HG02981 (cell line): ENCODE results near the gene RGS10.
A peak's percentile ranks its signal among the peaks of the same experiment; 100 is the strongest.
"Not testable (repeated sequence)": the region's sequence is repeated elsewhere in the genome, so short reads cannot be mapped to it uniquely, and the experiment has no call there.

Experiments
- ATAC-seq: cut with Tn5 transposase; IDR thresholded peaks from one replicate; pipeline ENCODE4 v1.9.1; 2021; ENCODE audit warnings: mild to moderate bottlenecking, moderate library complexity; ENCODE audit not compliant: unreplicated experiment

RGS10 gene

GRCh38 chr10:119473771-119474170 is 68.7 kb downstream of the RGS10 start:
- ATAC-seq = no peak

DNA sequence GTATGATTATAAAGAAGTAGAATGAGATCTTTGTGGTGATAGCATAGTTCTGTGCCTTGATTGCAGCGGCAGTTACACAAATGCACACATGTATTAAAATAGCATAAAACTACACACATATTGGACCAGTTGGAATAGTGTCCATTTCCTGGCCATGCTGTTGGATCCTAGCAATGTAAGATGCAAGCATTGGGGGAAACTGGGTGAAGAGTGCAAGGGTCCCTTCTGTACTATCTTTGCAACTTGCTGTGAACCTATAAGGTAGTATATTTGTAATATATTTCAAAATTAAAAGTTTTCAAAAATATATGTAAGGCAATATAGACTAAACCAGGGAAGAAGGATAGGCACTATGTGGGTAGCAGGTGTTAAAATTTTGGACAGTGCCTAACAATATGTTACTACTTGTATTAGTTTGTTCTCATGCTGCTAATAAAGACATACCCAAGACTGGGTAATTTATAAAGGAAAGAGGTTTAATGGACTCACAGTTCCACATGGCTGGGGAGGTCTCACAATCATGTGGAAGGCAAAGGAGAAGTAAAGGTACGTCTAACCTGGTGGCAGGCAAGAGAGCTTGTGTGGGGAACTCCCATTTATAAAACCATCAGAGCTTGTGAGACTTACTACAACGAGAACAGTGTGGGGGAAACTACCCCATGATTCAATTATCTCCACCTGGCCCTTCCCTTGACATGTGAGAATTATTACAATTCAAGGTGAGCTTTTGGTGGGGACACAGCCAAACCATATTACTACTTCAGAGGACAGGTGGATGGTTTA is 71.4 kb downstream of the RGS10 start:
- ATAC-seq = no peak

DNA sequence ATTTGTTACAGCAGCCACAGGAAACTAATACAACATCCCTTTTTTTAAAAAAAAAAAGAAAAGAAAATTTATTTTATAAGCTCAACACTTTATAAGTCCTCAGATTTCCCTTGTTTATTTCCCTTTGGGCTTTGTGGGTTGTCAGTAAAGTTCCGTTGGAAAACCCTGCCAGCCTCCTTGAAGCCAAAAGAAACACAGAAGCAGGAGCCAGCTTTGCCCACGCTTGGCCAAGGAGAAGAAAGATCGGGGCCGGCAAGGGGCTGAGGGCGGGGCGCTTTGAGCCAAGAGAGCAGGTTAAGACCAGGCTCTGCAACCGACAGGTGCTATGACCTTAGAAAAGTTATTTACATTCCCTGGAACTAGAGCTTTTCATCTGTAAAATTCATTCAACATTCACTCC is 72.7 kb downstream of the RGS10 start:
- no peak for ATAC-seq

- no peak for ATAC-seq
Observed at GRCh38 chr10:119469325-119469707, 73.2 kb downstream of the RGS10 start.

DNA sequence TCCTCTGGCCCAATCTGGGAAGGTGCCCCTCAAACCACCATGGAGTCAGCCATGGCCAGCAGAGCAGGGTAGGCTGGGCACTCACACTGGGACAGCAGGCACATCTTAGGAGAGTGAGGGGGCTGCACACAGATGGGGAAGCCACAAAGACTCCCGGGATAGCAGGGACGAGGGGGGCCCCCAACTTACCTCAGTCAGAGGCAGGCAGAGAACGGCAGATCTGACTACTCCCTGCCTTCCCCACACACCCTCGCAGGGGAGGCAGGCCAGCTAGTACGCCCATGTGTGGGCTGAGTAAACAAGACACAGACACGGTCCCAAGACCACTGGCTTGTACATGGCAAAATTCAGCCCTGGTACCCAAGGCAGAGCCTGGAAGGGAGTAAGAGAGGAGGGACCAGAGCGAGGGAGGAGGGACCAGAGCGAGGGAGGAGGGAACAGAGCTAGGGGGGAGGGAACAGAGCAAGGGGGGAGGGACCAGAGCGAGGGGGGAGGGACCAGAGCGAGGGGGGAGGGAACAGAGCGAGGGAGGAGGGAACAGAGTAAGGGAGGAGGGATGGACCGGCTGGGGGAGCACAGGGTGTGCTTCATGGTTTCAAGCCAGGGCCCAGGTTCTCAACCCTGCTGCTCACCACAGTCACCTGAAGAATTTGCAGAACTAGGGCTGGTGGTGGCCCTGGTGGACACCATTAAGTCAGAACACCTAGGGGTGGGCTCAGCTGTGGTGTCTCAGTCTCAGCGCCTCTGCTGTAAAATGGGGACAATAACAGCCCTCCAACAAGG is 73.8 kb downstream of the RGS10 start:
- no peak for ATAC-seq

DNA sequence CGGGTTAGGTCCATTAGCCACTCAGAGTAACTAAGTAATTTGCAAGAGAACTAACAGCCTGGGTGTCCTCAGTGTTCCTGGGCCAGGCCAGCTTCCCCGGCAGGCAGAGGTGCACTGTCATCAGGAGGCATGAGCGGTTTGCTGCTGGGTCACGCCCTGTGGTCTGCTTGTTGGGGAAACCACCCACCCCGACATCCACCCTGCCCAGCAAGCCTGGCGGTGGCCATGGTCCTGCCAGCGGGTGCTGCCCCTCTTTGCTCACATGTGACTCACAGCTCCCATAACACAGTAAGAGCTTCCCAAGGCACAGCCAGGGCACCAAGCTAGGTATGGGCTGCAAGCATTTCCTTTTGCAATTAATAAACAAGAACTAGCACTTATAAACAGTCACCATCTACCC is 75.9 kb downstream of the RGS10 start:
- ATAC-seq = no peak

- no peak for ATAC-seq
Observed at GRCh38 chr10:119466076-119466475, 76.4 kb downstream of the RGS10 start.

- ATAC-seq = no peak
Observed at GRCh38 chr10:119465085-119465484, 77.4 kb downstream of the RGS10 start.

DNA sequence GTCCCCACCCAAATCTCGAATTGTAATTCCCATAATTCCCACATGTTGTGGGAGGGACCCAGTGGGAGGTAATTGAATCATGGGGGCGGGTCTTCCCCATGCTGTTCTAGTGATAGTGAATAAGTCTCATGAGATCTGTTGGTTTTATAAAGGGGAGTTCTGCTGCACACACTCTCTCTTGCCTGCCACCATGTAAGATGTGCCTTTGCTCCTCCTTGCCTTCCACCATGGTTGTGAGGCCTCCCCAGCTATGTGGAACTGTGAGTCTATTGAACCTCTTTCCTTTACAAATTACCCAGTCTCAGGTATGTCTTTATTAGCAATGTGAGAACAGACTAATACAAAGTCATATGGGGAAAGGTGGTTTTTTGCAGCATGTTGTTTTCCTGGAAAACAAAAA is 79.3 kb downstream of the RGS10 start:
- not testable (repeated sequence) for ATAC-seq

DNA sequence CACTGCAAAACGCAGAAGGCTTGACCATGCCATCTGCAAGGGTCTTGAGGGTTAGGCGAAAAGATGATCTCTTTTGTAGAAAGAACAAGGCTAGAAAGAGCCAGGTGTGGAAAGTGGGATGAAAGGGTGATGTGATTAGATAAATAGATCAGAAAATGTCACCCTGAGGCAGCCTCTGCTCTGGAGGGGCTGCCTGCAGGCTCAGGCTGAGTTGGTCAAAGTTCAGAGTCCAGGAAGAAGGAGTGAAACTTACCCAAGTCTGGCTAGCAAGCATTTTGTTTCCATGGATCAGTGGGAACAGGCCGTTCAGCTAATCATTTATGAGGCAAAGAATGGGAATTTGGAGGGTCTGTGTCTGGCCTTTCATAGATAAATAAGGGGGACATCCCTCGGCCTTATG is 79.7 kb downstream of the RGS10 start:
- ATAC-seq = no peak

DNA sequence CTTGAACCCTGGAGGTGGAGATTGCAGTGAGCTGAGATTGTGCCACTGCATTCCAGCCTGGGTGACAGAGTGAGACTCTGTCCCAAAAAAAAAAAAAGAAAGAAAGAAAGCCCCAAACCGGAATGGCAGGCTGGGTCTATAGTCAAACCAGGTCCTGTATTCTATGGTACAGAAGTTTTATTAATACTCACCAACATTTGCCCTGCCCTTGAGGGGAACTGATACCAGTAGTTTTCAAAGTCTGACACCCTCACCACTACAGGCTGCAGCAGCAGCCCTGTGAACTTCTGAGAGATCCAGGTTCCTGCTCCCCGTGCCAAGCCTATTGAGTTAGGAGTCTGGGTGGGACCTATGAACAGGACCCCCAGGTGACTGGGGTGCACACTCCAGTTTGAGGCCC is 80.6 kb downstream of the RGS10 start:
- peak; percentile 60 for ATAC-seq

DNA sequence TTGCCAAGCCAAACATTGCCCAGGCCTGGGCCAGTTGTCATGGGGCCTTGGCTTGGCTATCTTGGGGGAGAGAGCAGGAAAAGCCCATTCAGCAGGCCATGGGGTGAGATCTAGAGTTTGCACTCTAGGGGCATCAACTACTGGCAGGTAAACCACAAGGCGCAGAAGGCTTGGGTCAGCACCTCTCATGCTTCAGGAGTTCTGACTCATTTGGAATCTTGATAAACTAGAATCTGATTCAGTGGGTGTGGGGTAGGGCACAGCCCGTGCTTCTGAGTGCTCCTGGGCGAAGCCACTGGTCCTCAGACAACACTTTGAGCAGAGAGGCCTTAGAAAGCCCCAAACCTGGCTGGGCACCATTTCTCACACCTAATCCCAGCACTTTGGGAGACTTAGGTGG is 81.1 kb downstream of the RGS10 start:
- ATAC-seq = peak; percentile 55

DNA sequence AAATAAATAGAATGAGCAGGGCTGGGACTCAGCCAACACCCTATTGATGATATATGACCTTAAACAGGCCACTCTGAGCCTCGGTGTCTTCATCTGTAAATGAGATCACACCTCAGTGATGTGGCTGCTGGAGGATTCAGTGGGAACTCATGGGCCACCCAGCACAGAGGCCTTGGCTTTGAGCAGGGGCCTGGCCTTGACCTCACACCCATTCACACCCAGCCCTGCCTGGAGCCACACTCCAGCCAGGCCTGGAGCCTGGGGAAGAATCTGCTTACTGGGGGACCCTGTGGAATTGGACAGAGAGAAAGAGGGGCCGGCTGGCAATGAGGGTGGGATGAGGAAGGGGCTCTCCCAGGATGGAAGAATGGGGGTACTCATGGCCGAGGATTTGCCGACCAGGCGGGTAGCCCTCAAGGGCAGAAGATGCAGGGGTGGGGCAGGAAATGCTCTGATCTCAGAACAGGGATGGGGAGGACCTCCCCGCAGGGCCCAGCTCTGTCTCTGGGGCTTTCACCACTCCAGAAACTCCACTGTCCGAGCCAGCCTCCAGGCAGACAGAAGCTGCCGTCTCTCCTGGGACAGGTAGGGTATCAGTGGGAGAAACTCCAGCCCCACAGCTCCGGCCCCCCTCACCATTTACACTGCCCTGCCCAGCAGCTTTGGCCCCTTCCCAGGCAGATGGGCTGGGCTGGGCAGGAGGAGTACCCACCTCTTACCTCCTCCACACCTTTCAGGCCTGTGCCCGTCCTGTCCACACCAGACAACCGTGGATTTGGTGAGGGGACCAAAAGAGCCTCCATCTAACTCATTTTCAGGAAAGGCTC is 81.9 kb downstream of the RGS10 start:
- no peak for ATAC-seq

GRCh38 chr10:119459681-119460340 is 82.7 kb downstream of the RGS10 start:
- no peak for ATAC-seq

DNA sequence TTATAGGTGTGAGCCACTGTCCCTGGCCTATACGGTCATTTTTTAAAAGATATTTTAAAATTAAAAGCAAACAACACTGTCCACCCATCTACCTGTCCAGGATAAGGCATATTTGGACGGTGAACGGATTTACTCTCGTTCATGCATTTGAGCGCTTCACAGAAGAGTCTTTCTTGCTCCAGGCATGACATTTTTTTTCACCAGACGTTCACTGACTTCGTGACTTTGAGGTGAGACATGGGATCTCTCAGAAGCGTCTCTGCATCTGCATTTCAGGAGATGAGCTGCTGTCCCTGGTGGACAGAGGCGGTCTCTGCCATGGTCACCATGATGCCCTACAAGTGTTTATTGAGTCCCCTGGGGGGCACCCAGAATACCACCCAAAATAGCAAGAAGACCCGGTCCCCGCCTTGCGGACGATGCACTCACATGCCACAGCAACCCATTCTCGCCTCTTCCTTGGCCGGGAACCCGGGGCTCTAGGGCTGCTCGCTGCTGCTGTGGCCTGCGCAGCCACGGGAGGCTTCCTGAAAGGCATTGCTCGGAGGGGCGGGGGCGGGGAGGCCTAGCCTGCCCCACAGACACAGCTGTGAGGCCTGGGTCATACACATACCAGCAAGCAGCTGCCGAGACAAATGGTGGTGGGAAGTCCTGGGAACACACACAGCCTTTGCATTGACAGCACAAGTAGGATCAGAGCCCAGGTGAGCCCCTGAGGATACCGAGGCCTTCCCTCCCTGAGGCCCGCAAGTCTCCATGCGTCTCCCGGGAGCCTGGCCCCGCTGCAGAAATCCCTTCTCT is 84.4 kb downstream of the RGS10 start:
- ATAC-seq = no peak

GRCh38 chr10:119456435-119456810 is 86.1 kb downstream of the RGS10 start:
- no peak for ATAC-seq

DNA sequence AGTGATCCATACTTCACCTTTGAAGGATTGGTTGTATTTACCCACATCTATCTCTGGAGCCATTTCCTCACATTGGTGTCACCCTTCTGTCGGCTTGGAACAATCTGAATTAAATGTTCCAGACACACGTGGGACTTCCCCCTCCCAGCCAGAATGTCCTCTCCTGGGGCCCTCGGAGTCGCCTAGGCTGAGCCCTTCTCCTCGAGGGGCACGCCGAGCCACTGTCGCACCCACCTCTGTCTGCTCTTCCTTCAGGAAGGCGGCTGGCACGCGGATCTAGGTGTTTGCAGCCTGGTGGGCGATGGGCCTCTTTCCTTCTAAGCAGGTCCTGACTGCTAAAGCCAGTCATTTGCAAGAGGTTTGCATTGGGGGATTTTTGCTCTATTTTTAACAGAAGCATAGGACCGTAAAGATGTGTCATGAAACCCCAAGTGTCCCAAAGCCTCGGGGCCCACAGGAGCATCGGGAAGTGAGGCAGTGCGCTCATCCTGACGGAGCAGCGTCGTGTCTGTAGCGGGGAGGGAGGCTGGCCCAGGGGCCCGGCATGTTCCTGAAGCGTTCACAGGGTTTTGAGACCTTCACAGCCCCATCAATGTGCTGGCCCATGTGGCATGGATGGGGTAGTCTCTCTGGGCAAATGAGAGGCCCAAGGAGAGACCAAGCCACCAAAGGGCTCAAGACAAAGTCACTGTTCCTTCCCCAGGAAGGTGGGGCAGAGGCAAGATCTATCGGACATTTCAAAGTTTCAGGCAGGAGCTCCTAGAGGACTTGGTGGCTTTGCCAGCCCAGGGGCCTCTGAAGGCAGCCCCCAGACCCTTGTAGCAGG is 86.7 kb downstream of the RGS10 start:
- ATAC-seq = no peak

DNA sequence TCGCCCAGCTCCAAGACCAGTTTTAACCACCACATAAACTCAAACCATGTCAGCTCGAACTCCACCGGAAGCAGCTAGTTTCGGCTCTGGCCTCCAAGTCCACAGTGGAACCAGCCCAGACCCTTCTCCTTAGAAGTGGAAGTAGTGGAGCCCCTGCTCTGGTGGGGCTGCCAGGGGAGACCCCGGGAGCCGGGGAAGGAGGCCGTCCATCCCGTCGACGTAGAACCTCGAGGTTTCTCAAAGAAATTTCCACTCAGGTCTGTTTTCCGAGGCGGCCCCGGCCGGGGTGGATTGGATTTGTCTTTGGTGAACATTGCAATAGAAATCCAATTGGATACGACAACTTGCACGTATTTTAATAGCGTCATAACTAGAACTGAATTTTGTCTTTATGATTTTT is 87.5 kb downstream of the RGS10 start:
- ATAC-seq = no peak

DNA sequence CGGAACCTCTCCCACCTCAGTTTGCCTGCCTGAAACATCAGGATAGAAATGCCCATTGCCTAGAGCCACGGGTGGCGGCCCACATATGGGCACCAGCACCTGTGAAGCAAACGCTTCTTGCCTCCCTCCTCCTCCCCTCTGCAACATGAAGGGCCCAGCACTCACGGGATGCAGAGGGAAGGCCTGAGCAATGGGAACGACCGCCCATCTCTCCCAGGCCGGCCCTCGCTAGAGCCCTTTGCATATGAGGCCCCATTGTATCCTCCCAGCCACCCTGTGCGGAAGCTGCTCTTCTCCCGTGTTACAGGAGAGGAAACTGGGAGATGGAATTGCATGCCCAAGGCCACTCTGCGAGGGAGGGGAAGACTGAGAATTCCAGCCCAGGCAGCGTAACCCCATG is 88.2 kb downstream of the RGS10 start:
- no peak for ATAC-seq
